Vagina (tissue), 2 donors: ENCODE results near the gene CMPK1. TPM values are rescaled to one million over a fixed set of nuclear protein-coding genes. Genes with fewer than 3 reads are reported as not detected.

Experiments
- DNase-seq, 2 donors: peaks; one replicate each; pipeline ENCODE4 v3.0.0-alpha.2; 2017; ENCODE audit errors: extremely low spot score in 2 of 2
- H3K27ac ChIP-seq: fragments of 200-600 bp; sonication (generic); one replicate; pipeline ENCODE4 v1.5.1; 2019
- H3K27me3 ChIP-seq: fragments of 200-600 bp; sonication (generic); one replicate; pipeline ENCODE4 v1.5.1; 2019
- H3K36me3 ChIP-seq, 2 donors: fragments of 200-600 bp; sonication (generic); one replicate each; pipeline ENCODE4 v1.5.1; 2017 to 2019
- H3K4me1 ChIP-seq: fragments of 200-600 bp; sonication (generic); one replicate; pipeline ENCODE4 v1.5.1; 2019
- H3K4me3 ChIP-seq, 2 donors: fragments of 200-600 bp; sonication (generic); 1 replicate in 1 of 2; 2 replicates in 1 of 2; pipeline ENCODE4 v1.5.1; 2016 to 2019
- H3K9me3 ChIP-seq: fragments of 200-600 bp; sonication (generic); one replicate; pipeline ENCODE4 v1.5.1; 2019
- POLR2A ChIP-seq, 2 donors: fragments of 450-650 bp; IDR thresholded peaks; one replicate each; pipeline ENCODE4 v1.6.1; 2017; ENCODE audit warnings: antibody characterized with exemption in 2 of 2, mild to moderate bottlenecking in 2 of 2, moderate library complexity in 2 of 2
- POLR2AphosphoS5 ChIP-seq, 2 donors: sonication (generic); formaldehyde crosslinking; IDR thresholded peaks; one replicate each; pipeline ENCODE4 v1.9.0; 2017; ENCODE audit warnings: antibody characterized with exemption in 2 of 2, mild to moderate bottlenecking in 2 of 2, low read depth in 1 of 2; ENCODE audit not compliant: insufficient read depth in 1 of 2
- intact Hi-C: fragments of 100-400 bp; cut with DNase I; formaldehyde crosslinking; loops from one replicate; pipeline ENCODE4 v1.15.1; 2023
- total RNA-seq: library from RNA; depleted of rRNA; stranded (reverse); fragments of >200 nt; gene quantifications from one replicate; pipeline ENCODE4 v1.2.3, GENCODE V29; 2016
- TF ChIP-seq, protein P1 (sequence below), 3 experiments: fragments of 450-650 bp in 2 of 3; fragments of 200-600 bp in 1 of 3; sonication (generic) in 1 of 3; IDR thresholded peaks; one replicate each; pipeline ENCODE4 v1.5.1; 2017 to 2019; ENCODE audit warnings: antibody characterized with exemption in 3 of 3, mild to moderate bottlenecking in 2 of 3, moderate library complexity in 2 of 3

The CMPK1 gene
- total RNA-seq, 1 donor from 2014 or later, result 79.3 TPM

DNA sequence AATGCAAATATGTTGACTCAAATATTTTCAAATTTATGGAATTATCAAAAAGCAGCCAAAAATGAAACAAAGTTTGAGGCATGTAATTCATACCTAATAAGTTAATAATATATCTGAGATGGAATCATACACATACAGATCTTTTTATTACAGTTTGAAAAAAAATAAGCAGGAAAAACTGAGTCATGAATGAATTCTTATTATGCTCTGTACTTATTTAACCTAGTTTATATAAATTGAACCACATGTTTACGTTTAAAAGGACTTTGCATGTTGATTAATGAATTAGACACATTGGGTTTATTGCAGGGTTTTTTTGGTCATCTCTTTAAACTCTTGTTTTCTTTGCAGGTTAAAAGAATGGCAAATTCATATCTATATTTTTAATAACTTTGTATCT is 40.9 kb downstream of the CMPK1 start:
- no peak overlapping the region for H3K27ac ChIP-seq
- H3K4me1 ChIP-seq, result no peaks in the 10 kb centered on the region
- intact Hi-C loops, result no loop called here
- H3K27me3 ChIP-seq, result no peaks in the 10 kb centered on the region
- TF ChIP-seq POLR2A (IDR thresholded peaks at IDR 0.05), result no peak
- TF ChIP-seq, protein P1, sequence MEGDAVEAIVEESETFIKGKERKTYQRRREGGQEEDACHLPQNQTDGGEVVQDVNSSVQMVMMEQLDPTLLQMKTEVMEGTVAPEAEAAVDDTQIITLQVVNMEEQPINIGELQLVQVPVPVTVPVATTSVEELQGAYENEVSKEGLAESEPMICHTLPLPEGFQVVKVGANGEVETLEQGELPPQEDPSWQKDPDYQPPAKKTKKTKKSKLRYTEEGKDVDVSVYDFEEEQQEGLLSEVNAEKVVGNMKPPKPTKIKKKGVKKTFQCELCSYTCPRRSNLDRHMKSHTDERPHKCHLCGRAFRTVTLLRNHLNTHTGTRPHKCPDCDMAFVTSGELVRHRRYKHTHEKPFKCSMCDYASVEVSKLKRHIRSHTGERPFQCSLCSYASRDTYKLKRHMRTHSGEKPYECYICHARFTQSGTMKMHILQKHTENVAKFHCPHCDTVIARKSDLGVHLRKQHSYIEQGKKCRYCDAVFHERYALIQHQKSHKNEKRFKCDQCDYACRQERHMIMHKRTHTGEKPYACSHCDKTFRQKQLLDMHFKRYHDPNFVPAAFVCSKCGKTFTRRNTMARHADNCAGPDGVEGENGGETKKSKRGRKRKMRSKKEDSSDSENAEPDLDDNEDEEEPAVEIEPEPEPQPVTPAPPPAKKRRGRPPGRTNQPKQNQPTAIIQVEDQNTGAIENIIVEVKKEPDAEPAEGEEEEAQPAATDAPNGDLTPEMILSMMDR (IDR thresholded peaks at IDR 0.05), result no peak
- TF ChIP-seq POLR2AphosphoS5 (IDR thresholded peaks at IDR 0.05; ENCODE audit: insufficient read depth in 1 of 2, low read depth in 1 of 2), result no peak
- no peak for DNase-seq
- H3K4me3 ChIP-seq, result no peak overlapping the region
- no peaks in the 10 kb centered on the region for H3K9me3 ChIP-seq
- peaks cover 0 to 57% of the 10 kb centered on the region in 2 donors for H3K36me3 ChIP-seq

DNA sequence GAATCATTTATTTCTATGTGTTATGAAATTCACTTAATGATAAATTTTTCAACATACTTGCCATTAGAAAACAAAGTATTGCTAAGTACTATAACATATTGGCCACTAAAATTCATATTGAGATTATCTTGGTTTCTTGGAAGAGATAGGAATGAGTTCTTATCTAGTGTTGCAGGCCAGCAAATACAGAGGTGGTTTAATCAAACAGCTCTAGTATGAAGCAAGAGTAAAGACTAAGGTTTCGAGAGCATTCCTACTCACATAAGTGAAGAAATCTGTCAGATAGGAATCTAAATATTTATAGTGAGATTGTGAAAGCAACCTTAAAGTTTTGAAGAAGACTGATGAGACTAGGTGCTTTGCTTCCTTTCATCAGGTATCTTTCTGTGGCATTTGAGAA is 44.6 kb downstream of the CMPK1 start:
- TF ChIP-seq, protein P1 (IDR thresholded peaks at IDR 0.05), result no peak
- TF ChIP-seq POLR2A (IDR thresholded peaks at IDR 0.05) (no peak), POLR2AphosphoS5 (IDR thresholded peaks at IDR 0.05; ENCODE audit: insufficient read depth in 1 of 2, low read depth in 1 of 2) (no peak)
- Histone ChIP-seq H3K4me3 (no peak overlapping the region), H3K4me1 (no peaks in the 10 kb centered on the region), H3K36me3 (peaks cover 0 to 34% of the 10 kb centered on the region in 2 donors), H3K27ac (no peak overlapping the region), H3K27me3 (no peaks in the 10 kb centered on the region), H3K9me3 (no peaks in the 10 kb centered on the region)
- intact Hi-C loops, result no loop called here
- no peak for DNase-seq

DNA sequence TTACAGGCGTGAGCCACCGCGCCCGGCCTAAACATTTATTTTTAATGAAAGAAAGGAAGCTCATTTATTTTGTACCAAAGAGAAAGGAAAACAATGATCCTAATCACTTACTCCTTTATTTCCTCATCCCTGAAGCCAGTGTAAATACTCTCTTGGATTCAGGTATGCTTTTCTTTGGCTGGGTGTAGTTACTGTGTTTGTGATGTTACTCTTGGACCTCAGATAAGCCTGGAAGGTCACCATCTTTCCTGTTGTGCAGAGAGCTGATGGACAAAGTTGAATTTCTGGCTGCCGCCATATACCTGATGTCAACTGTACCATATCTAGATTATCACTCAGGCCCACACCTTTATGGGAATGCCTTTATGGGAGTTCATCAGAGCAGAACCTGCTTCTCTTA is 47.1 kb downstream of the CMPK1 start:
- no peak overlapping the region for H3K4me3 ChIP-seq
- intact Hi-C loops, result no loop called here
- H3K27ac ChIP-seq, result no peak overlapping the region
- no peaks in the 10 kb centered on the region for H3K4me1 ChIP-seq
- no peaks in the 10 kb centered on the region for H3K9me3 ChIP-seq
- H3K27me3 ChIP-seq, result no peaks in the 10 kb centered on the region
- no peak for DNase-seq
- TF ChIP-seq POLR2A (IDR thresholded peaks at IDR 0.05) (no peak), POLR2AphosphoS5 (IDR thresholded peaks at IDR 0.05; ENCODE audit: insufficient read depth in 1 of 2, low read depth in 1 of 2) (no peak)
- TF ChIP-seq, protein P1 (IDR thresholded peaks at IDR 0.05), result no peak
- H3K36me3 ChIP-seq, result peaks cover 0 to 8% of the 10 kb centered on the region in 2 donors

DNA sequence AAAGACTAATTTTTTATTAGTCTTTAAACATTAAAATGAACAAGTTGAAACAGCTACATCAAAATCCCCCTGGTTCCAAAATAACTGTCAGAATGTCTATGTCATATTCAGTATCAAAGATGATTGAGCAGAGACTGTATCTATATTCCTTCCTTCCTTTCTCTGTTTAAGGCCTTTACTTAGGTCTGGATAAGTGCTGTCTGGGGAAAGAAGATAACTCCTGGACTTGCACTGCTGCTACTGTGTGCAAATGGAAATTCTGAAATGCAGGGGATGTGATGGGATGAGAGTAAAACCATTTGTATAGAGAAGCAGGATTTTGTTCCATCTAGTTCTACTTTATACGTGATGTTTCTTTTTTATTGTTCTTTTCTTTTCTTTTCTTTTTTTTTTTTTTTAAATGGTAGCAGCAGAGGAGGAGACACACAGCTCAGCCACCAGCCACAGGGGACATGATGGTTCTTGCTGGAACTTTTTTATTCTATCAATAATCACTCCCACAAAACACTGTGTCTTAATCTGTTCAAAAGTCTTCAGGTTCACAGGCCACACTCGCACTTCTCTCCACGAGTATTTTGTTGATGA is 48.9 kb downstream of the CMPK1 start:
- intact Hi-C loops, result no loop called here
- H3K36me3 ChIP-seq, result peaks cover 0 to 7% of the 10 kb centered on the region in 2 donors
- no peaks in the 10 kb centered on the region for H3K9me3 ChIP-seq
- no peak overlapping the region for H3K27ac ChIP-seq
- H3K4me3 ChIP-seq, result no peak overlapping the region
- TF ChIP-seq POLR2AphosphoS5 (IDR thresholded peaks at IDR 0.05; ENCODE audit: insufficient read depth in 1 of 2, low read depth in 1 of 2), result no peak
- no peak for TF ChIP-seq POLR2A (IDR thresholded peaks at IDR 0.05)
- TF ChIP-seq, protein P1 (IDR thresholded peaks at IDR 0.05), result no peak
- no peaks in the 10 kb centered on the region for H3K4me1 ChIP-seq
- H3K27me3 ChIP-seq, result no peaks in the 10 kb centered on the region
- no peak for DNase-seq

DNA sequence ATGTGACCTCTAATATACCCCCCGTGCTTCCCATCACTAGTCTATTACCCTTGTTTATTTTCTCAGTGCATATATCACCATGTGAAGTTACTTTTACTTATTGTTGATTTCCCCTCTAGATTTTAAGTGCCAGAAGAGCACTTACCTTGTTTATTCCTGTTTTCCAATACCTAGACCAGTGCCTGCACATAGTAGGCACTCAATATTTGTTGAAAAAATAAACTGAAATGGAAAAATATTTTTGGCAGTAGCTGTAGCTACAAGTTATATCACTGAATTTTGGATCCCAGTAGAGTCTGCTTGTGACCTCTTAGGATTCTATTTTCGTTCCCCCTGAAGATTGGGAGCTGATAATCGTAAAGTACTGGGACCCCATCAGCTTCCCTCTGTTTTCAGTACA is 50.5 kb downstream of the CMPK1 start:
- no peak for DNase-seq
- intact Hi-C loops, result no loop called here
- Histone ChIP-seq H3K27ac (no peak overlapping the region), H3K27me3 (no peaks in the 10 kb centered on the region), H3K9me3 (no peaks in the 10 kb centered on the region), H3K36me3 (peaks cover 0 to 7% of the 10 kb centered on the region in 2 donors), H3K4me3 (no peak overlapping the region), H3K4me1 (no peaks in the 10 kb centered on the region)
- TF ChIP-seq POLR2A (IDR thresholded peaks at IDR 0.05) (no peak), POLR2AphosphoS5 (IDR thresholded peaks at IDR 0.05; ENCODE audit: insufficient read depth in 1 of 2, low read depth in 1 of 2) (no peak)
- TF ChIP-seq, protein P1 (IDR thresholded peaks at IDR 0.05), result no peak
